Measurements from ENCODE around the gene NF2. TPM values are rescaled to one million over a fixed set of nuclear protein-coding genes. Genes with fewer than 3 reads are reported as not detected.

Gene NF2
- total RNA-seq, 1 donor from 2014 or later: 42.4 TPM

GRCh38 chr22:29733362-29734201 lies 130.1 kb downstream of the NF2 start:
- intact Hi-C loops (cut with DNase I): no loop called here

GRCh38 chr22:29734406-29734805 lies 131.0 kb downstream of the NF2 start:
- Histone ChIP-seq H3K4me3 (no peak overlapping the region), H3K4me1 (no peaks in the 10 kb centered on the region), H3K27ac (no peak overlapping the region), H3K27me3 (ENCODE audit: low read depth) (no peaks in the 10 kb centered on the region), H3K9me3 (no peaks in the 10 kb centered on the region), H3K36me3 (peaks cover 51% of the 10 kb centered on the region)
- no peak for TF ChIP-seq CTCF (IDR thresholded peaks at IDR 0.05)
- ATAC-seq (no peak), DNase-seq (no peak)
- intact Hi-C loops (cut with DNase I): no loop called here

More at GRCh38 chr22:29733362-29734201, 130.1 kb downstream of the NF2 start:
- TF ChIP-seq CTCF (IDR thresholded peaks at IDR 0.05): no peak
- no peaks in the 10 kb centered on the region for H3K27me3 ChIP-seq (ENCODE audit: low read depth)
- H3K9me3 ChIP-seq: no peaks in the 10 kb centered on the region
- ATAC-seq: no peak
- H3K4me1 ChIP-seq: no peaks in the 10 kb centered on the region
- H3K27ac ChIP-seq: no peak overlapping the region
- peaks cover 43% of the 10 kb centered on the region for H3K36me3 ChIP-seq
- H3K4me3 ChIP-seq: no peak overlapping the region
- no peak for DNase-seq

GRCh38 chr22:29734838-29735237 lies 131.4 kb downstream of the NF2 start:
- DNase-seq (no peak), ATAC-seq (no peak)
- no peak overlapping the region for H3K4me3 ChIP-seq
- H3K4me1 ChIP-seq: no peaks in the 10 kb centered on the region
- peaks cover 55% of the 10 kb centered on the region for H3K36me3 ChIP-seq
- no peaks in the 10 kb centered on the region for H3K9me3 ChIP-seq
- intact Hi-C loops (cut with DNase I): no loop called here
- H3K27me3 ChIP-seq (ENCODE audit: low read depth): no peaks in the 10 kb centered on the region
- no peak for TF ChIP-seq CTCF (IDR thresholded peaks at IDR 0.05)
- H3K27ac ChIP-seq: no peak overlapping the region

GRCh38 chr22:29735416-29735815 lies 132.0 kb downstream of the NF2 start:
- ATAC-seq (no peak), DNase-seq (no peak)
- intact Hi-C loops (cut with DNase I): no loop called here
- TF ChIP-seq CTCF (IDR thresholded peaks at IDR 0.05): no peak
- Histone ChIP-seq H3K27me3 (ENCODE audit: low read depth) (no peaks in the 10 kb centered on the region), H3K9me3 (no peaks in the 10 kb centered on the region), H3K4me1 (no peaks in the 10 kb centered on the region), H3K4me3 (no peak overlapping the region), H3K36me3 (peaks cover 61% of the 10 kb centered on the region), H3K27ac (no peak overlapping the region)

GRCh38 chr22:29737251-29738117 lies 134.1 kb downstream of the NF2 start:
- H3K36me3 ChIP-seq: peaks cover 68% of the 10 kb centered on the region
- ATAC-seq: no peak
- H3K4me3 ChIP-seq: no peak overlapping the region

More at GRCh38 chr22:29737251-29738117, 134.1 kb downstream of the NF2 start:
- Histone ChIP-seq H3K9me3 (no peaks in the 10 kb centered on the region), H3K4me1 (no peaks in the 10 kb centered on the region), H3K27me3 (ENCODE audit: low read depth) (no peaks in the 10 kb centered on the region), H3K27ac (no peak overlapping the region)
- intact Hi-C loops (cut with DNase I): no loop called here
- no peak for DNase-seq
- no peak for TF ChIP-seq CTCF (IDR thresholded peaks at IDR 0.05)

All from lower lobe of right lung (tissue), 2 donors.